GM19324 (cell line): ENCODE data around the gene CCDC81.

Experiments used
- ATAC-seq: cut with Tn5 transposase; IDR thresholded peaks from one replicate; pipeline ENCODE4 v1.9.1; 2021; ENCODE audit warnings: mild to moderate bottlenecking, moderate library complexity; ENCODE audit not compliant: unreplicated experiment, low FRiP score

CCDC81 gene

DNA sequence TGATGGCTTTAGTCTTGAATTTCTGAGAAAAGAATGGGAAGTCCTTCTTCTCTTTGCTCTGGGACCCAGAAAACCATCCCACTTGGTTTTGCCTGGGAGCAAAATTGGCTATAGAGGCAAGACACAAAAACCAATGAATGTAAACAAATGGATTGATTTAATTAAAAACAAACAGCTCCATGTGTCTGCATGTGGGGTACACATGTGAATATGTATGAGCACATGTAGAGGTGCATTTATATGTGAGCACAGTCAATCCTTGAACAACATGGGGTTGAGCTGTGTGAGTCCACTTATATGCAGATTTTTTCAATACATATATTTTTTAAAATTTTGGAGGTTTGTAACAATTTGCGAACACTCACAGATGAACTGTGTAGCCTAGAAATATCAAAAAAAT is 87.2 kb downstream of the CCDC81 start:
- ATAC-seq: no peak

DNA sequence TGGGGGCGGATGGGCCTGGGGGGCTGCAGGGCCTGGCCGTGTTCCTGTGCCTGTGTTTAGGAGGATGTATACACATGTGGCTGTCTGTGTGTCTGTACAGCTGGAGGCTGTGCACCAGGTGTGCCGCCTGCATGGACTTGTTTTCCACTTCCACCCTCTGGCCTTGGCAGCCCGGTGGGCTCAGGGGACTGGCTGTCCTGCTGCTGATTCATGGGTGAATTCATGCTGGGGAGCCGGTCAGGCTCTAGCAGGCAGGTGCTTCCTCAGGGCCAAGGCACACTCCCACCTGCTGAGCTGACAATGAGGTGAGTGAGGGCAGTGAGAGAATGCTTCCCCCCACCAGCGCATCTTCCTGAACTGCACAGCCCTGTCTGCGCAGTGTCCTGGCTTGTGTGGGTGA is 88.4 kb downstream of the CCDC81 start:
- no peak for ATAC-seq

DNA sequence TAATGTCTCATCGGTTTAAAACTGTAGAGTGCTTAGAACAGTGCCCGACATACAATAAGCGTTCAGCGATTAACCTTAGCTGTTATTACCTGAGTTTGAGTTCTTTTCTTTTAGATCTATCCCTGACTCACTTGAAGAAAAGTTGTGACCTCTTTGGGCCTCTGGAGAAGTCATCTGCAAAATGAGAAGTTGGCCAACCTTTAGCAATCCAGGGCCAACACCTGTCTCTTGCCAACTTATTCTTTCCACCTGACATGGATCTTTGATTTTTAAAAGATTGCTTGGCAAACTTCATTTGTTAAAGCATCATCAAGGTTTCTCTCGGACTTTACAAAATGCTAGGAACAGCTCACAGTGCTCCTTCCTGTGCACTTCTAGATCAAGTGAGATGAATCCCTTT is 89.3 kb downstream of the CCDC81 start:
- ATAC-seq: no peak

DNA sequence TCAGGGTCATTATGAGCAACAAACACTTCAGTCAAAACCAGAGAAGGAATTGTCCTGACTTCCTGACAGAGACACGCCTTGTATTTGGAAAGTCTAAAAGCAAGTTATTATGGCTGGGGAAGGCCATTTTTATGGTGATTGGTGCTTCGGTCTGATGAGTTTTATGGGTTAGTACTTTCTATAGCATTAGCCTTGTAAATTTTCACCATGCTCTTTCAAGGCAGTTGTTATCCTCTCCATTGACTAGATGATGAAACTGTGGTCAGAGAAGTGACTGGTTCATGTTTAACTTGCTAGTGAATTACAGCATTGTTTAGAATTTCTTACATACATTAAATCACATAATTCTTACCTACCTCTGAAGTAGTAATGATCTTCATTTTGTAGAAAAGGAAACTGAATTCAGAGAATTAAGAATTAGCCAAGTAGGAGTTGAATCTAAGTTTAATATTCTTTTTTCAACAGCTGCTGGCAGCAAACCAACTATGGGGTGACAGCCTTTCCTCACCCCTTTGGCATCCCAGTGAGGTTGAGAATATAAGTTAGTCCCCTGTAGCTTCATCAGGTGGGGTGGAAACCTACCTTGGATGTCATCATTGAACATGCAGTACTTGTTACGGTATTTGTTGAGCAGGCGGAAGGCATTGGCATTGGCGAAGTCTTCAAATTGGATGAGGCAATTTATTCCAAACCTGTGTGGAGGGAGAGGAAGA is 90.0 kb downstream of the CCDC81 start:
- ATAC-seq: no peak

DNA sequence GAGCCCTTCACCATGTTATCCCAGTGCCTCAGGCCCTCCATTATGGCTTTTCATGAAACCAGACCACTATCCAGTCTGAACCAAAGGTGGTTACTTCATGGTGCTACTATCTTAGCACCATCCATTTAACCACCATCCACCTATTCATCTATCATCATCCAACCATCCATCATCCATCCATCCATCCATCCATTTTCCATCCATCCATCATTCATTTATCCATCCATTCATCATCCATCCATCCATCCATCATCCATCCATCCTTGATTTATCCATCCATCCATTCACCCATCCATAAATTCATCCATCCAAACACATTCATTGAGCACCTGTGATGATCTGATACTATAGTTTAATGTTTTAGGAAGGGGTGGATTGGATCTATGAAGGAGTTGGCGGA is 93.5 kb downstream of the CCDC81 start:
- no peak for ATAC-seq

DNA sequence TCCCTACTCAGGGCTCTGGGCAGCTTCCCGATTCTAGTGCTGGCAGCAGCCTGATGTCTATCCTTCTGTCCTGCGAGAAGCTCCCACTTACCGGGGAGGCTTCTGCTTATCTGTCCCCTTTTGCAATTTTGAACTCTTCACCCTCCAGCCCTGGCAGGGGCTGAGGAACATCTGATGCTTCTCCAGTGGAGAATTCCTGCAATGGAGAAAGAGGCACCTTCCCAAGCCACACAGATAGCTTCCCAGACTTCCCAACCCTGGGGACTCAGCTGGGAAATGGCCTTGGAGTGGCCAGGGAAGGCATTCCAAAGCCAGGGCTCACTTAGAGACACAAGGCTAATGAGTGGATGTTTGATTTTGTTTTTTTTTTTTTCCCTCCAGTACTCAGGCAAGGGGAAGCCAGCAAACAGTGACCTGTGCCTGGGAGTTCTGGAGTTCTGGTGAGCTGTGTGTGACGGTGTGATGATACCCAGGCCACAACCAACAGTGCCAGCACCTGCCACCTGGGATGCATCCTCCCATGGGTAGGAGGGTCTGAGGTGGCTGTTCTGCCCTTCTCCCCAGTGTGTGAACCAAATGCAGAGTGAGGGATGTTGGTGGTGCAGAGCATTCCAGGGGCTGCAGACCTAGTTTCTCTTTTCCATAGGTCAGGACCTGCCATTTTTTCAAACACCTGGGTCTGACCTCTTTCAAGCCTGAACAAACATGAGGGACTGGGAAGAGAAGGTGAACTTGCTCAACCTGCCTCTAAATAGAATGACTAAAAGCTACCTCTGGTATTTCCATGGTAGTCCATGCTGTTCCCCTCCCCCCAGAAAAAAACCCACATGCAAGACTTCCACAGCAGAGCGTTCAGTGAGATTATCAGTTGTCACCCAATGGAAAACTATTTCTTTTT is 95.1 kb downstream of the CCDC81 start:
- ATAC-seq: no peak
